ENCODE data around the gene GNG4. TPM values are rescaled to one million over a fixed set of nuclear protein-coding genes. Genes with fewer than 3 reads are reported as not detected.

Gene GNG4
- total and polyA plus RNA-seq, 2 donors (not counting 3 experiments of a cell fraction or from before 2014, with no cell fraction given) = 0.10 TPM; not detected in 1

GRCh38 chr1:235651170-235651806, 1.7 kb upstream of the GNG4 start:
- Histone ChIP-seq H3K79me2 (ENCODE audit: control insufficient read depth, insufficient read depth, low read length) (no peaks in the 10 kb centered on the region), H3K4me3 (replicated peaks in 1 of 3; ENCODE audit: insufficient read depth in 1 of 3, low read depth in 1 of 3, low read length in 3 of 3) (no peak overlapping the region), H3K4me1 (ENCODE audit: control insufficient read depth, extremely low read depth, insufficient read depth, low read length) (peaks cover 11% of the 10 kb centered on the region), H3K36me3 (ENCODE audit: control insufficient read depth in 2 of 2, extremely low read depth in 1 of 2, insufficient read depth in 2 of 2, low read length in 2 of 2) (no peaks in the 10 kb centered on the region), H4K20me1 (replicated peaks; ENCODE audit: control insufficient read depth, extremely low read depth, insufficient read depth, low read length) (no peaks in the 10 kb centered on the region), H3K27me3 (ENCODE audit: control insufficient read depth in 2 of 2, insufficient read depth in 2 of 2, low read length in 2 of 2) (peaks cover 29 to 52% of the 10 kb centered on the region in 2 experiments), H3K9ac (replicated peaks; ENCODE audit: extremely low read depth, insufficient read depth, low read length) (no peak overlapping the region), H2AFZ (ENCODE audit: low read depth, low read length) (no peak overlapping the region), H3K9me3 (replicated peaks; ENCODE audit: control insufficient read depth, insufficient read depth, low read length) (no peaks in the 10 kb centered on the region), H3K9me1 (replicated peaks; ENCODE audit: control insufficient read depth, extremely low read depth, insufficient read depth, low read length) (no peaks in the 10 kb centered on the region), H3K27ac (ENCODE audit: insufficient read depth, low read depth, low read length) (no peak overlapping the region), H3K4me2 (ENCODE audit: insufficient read depth, low read length) (no peak overlapping the region)
- BruUV-seq (replicated peaks) = no TSS peak
- POLR2A ChIA-PET = no interaction called here
- no peak for TF ChIP-seq POLR2AphosphoS5 (IDR thresholded peaks at IDR 0.05; ENCODE audit: insufficient read depth, low read depth, low read length)
- no peak for TF ChIP-seq FOS (IDR thresholded peaks at IDR 0.05; ENCODE audit: borderline replicate concordance, insufficient read depth, low read length)
- TF ChIP-seq EZH2 (IDR thresholded peaks at IDR 0.05; ENCODE audit: borderline replicate concordance, low read depth, low read length, severe bottlenecking) = peak; percentile 71
- no peak for TF ChIP-seq CTCF (IDR thresholded peaks at IDR 0.05; ENCODE audit: extremely low read depth in 1 of 2, insufficient read depth in 1 of 2, low read depth in 1 of 2, low read length in 2 of 2)
- dilution Hi-C loops (cut with MboI; ENCODE audit: extremely low pct_ligation_motif_present, low sequenced_read_pairs) (no loop called here), intact Hi-C loops (cut with micrococcal nuclease) (loop anchor here (5.0 kb wide), 2 partner anchors 86 to 139 kb away; no protein-coding TSS in a partner anchor)
- FAIRE-seq (no peak), DNase-seq (ENCODE audit: low read depth, low spot score) (no peak)
- CTCF ChIA-PET = interaction anchor here (1.0 kb wide), 1 partner anchor 131 kb away, joined by 3 read pairs; no protein-coding TSS in a partner anchor

Data from endothelial cell of umbilical vein (primary cell).